GM12873 (cell line): ENCODE data around the gene MEST.

Experiments used
- CTCF ChIP-seq: IDR thresholded peaks from 2 replicates; pipeline ENCODE4 v1.5.1; 2012; ENCODE audit warnings: low read depth, mild to moderate bottlenecking, moderate library complexity, low read length, control low read depth; ENCODE audit not compliant: insufficient read depth; ENCODE audit errors: missing control alignments

The MEST gene

GRCh38 chr7:130553398-130554029 is 61.6 kb downstream of the MEST start:
- TF ChIP-seq CTCF: no peak

- no peak for TF ChIP-seq CTCF
These were observed 62.6 kb downstream of the MEST start for GRCh38 chr7:130554481-130554880.
